ENCODE data around the gene NT5E.

DNA sequence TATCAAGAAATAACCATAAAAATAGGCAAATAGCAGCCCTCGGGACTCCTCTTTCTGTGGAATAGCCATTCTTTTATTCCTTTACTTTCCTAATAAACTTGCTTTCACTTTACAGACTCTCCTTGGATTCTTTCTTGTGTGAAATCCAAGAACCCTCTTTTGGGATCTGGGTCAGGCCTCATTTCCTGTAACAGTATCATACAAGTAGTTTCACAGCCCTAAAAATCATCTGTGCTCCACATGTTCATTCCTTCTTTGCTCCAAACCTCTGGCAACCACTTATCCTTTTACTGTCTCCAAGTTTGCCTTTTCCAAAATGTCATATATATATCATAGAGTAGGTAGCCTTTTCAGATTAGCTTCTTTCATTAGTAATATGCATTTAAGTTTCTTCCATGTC is 13.5 kb upstream of the NT5E start:
- TF ChIP-seq, protein P1, sequence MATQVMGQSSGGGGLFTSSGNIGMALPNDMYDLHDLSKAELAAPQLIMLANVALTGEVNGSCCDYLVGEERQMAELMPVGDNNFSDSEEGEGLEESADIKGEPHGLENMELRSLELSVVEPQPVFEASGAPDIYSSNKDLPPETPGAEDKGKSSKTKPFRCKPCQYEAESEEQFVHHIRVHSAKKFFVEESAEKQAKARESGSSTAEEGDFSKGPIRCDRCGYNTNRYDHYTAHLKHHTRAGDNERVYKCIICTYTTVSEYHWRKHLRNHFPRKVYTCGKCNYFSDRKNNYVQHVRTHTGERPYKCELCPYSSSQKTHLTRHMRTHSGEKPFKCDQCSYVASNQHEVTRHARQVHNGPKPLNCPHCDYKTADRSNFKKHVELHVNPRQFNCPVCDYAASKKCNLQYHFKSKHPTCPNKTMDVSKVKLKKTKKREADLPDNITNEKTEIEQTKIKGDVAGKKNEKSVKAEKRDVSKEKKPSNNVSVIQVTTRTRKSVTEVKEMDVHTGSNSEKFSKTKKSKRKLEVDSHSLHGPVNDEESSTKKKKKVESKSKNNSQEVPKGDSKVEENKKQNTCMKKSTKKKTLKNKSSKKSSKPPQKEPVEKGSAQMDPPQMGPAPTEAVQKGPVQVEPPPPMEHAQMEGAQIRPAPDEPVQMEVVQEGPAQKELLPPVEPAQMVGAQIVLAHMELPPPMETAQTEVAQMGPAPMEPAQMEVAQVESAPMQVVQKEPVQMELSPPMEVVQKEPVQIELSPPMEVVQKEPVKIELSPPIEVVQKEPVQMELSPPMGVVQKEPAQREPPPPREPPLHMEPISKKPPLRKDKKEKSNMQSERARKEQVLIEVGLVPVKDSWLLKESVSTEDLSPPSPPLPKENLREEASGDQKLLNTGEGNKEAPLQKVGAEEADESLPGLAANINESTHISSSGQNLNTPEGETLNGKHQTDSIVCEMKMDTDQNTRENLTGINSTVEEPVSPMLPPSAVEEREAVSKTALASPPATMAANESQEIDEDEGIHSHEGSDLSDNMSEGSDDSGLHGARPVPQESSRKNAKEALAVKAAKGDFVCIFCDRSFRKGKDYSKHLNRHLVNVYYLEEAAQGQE (IDR thresholded peaks at IDR 0.05; ENCODE audit: insufficient read depth in 1 of 2, low read depth in 2 of 2, low read length in 2 of 2), result no peak
- TF ChIP-seq POLR2AphosphoS5 (IDR thresholded peaks at IDR 0.05; ENCODE audit: low read depth, low read length) (no peak), TAF1 (IDR thresholded peaks at IDR 0.05; ENCODE audit: borderline replicate concordance, insufficient read depth, low read length) (no peak), SIN3A (IDR thresholded peaks at IDR 0.05; ENCODE audit: borderline replicate concordance, insufficient read depth, low read length) (no peak), FOXP2 (optimal IDR thresholded peaks at IDR 0.05; ENCODE audit: borderline replicate concordance, extremely low read depth, extremely low read length, insufficient read depth) (no peak)

Measured in PFSK-1 (cell line).